ENCODE data around the gene PLK1.
"Not testable (repeated sequence)": the region's sequence is repeated elsewhere in the genome, so short reads cannot be mapped to it uniquely, and the experiment has no call there.

The PLK1 gene

GRCh38 chr16:23678430-23679273 lies at the start of gene PLK1:
Gene PLK1 (plus strand): TSS chr16:23678889. CDS start chr16:23678933, 44 bp downstream.
- peaks cover 14% of the 10 kb centered on the region for H3K4me1 ChIP-seq (ENCODE audit: control insufficient read depth, insufficient read depth, low read length)
- peaks cover 55% of the 10 kb centered on the region for H3K36me3 ChIP-seq (ENCODE audit: control insufficient read depth, insufficient read depth, low read length)
- H3K27ac ChIP-seq (ENCODE audit: low read depth, low read length): peak within 1 kb of the TSS; percentile 90

GRCh38 chr16:23629516-23629915 lies 49.2 kb upstream of the PLK1 start:
- Histone ChIP-seq H3K4me1 (ENCODE audit: control insufficient read depth, insufficient read depth, low read length) (no peaks in the 10 kb centered on the region), H3K9me3 (ENCODE audit: control insufficient read depth, insufficient read depth, low read depth, low read length) (no peaks in the 10 kb centered on the region), H3K27ac (ENCODE audit: low read depth, low read length) (no peak overlapping the region), H3K36me3 (ENCODE audit: control insufficient read depth, insufficient read depth, low read length) (peaks cover 76% of the 10 kb centered on the region), H3K9ac (ENCODE audit: low read length) (no peak overlapping the region), H3K4me3 (ENCODE audit: low read depth, low read length) (no peak overlapping the region), H3K27me3 (ENCODE audit: control insufficient read depth, insufficient read depth, low read length) (no peaks in the 10 kb centered on the region)

More at GRCh38 chr16:23678430-23679273, at the start of gene PLK1:
- H3K4me3 ChIP-seq (ENCODE audit: low read depth, low read length): peak within 1 kb of the TSS; percentile 99
- peak within 1 kb of the TSS; percentile 98 for H3K9ac ChIP-seq (ENCODE audit: low read length)
- H3K27me3 ChIP-seq (ENCODE audit: control insufficient read depth, insufficient read depth, low read length): no peaks in the 10 kb centered on the region
- H3K9me3 ChIP-seq (ENCODE audit: control insufficient read depth, insufficient read depth, low read depth, low read length): no peaks in the 10 kb centered on the region

GRCh38 chr16:23631874-23632273 lies 46.8 kb upstream of the PLK1 start:
- not testable (repeated sequence) for H3K27ac ChIP-seq (ENCODE audit: low read depth, low read length); H3K9me3 ChIP-seq (ENCODE audit: control insufficient read depth, insufficient read depth, low read depth, low read length); H3K4me3 ChIP-seq (ENCODE audit: low read depth, low read length); H3K27me3 ChIP-seq (ENCODE audit: control insufficient read depth, insufficient read depth, low read length); H3K9ac ChIP-seq (ENCODE audit: low read length); H3K4me1 ChIP-seq (ENCODE audit: control insufficient read depth, insufficient read depth, low read length)
- peaks cover 81% of the 10 kb centered on the region for H3K36me3 ChIP-seq (ENCODE audit: control insufficient read depth, insufficient read depth, low read length)

GRCh38 chr16:23634461-23635036 lies 44.1 kb upstream of the PLK1 start:
- Histone ChIP-seq H3K36me3 (ENCODE audit: control insufficient read depth, insufficient read depth, low read length) (peaks cover 81% of the 10 kb centered on the region), H3K9me3 (ENCODE audit: control insufficient read depth, insufficient read depth, low read depth, low read length) (no peaks in the 10 kb centered on the region), H3K9ac (ENCODE audit: low read length) (no peak overlapping the region), H3K27me3 (ENCODE audit: control insufficient read depth, insufficient read depth, low read length) (no peaks in the 10 kb centered on the region), H3K4me1 (ENCODE audit: control insufficient read depth, insufficient read depth, low read length) (peaks cover under 1% of the 10 kb centered on the region; the same call in 1 of the 2 replicates), H3K4me3 (ENCODE audit: low read depth, low read length) (no peak overlapping the region), H3K27ac (ENCODE audit: low read depth, low read length) (no peak overlapping the region)

GRCh38 chr16:23635958-23636357 lies 42.7 kb upstream of the PLK1 start:
- no peaks in the 10 kb centered on the region for H3K9me3 ChIP-seq (ENCODE audit: control insufficient read depth, insufficient read depth, low read depth, low read length)
- H3K27me3 ChIP-seq (ENCODE audit: control insufficient read depth, insufficient read depth, low read length): no peaks in the 10 kb centered on the region
- H3K4me1 ChIP-seq (ENCODE audit: control insufficient read depth, insufficient read depth, low read length): peaks cover 8% of the 10 kb centered on the region
- H3K27ac ChIP-seq (ENCODE audit: low read depth, low read length): no peak overlapping the region
- H3K9ac ChIP-seq (ENCODE audit: low read length): no peak overlapping the region
- no peak overlapping the region for H3K4me3 ChIP-seq (ENCODE audit: low read depth, low read length)
- H3K36me3 ChIP-seq (ENCODE audit: control insufficient read depth, insufficient read depth, low read length): peaks cover 69% of the 10 kb centered on the region

- Histone ChIP-seq H3K4me1 (ENCODE audit: control insufficient read depth, insufficient read depth, low read length) (peaks cover 16% of the 10 kb centered on the region), H3K4me3 (ENCODE audit: low read depth, low read length) (peak overlapping the region; percentile 100), H3K9me3 (ENCODE audit: control insufficient read depth, insufficient read depth, low read depth, low read length) (no peaks in the 10 kb centered on the region), H3K9ac (ENCODE audit: low read length) (peak overlapping the region; percentile 99), H3K27ac (ENCODE audit: low read depth, low read length) (peak overlapping the region; percentile 97), H3K36me3 (ENCODE audit: control insufficient read depth, insufficient read depth, low read length) (peaks cover 55% of the 10 kb centered on the region), H3K27me3 (ENCODE audit: control insufficient read depth, insufficient read depth, low read length) (no peaks in the 10 kb centered on the region)
These were observed 38.1 kb upstream of the PLK1 start for GRCh38 chr16:23640615-23640930.

- Histone ChIP-seq H3K4me3 (ENCODE audit: low read depth, low read length) (peak within 1 kb of the TSS; percentile 100), H3K9me3 (ENCODE audit: control insufficient read depth, insufficient read depth, low read depth, low read length) (no peaks in the 10 kb centered on the region), H3K27ac (ENCODE audit: low read depth, low read length) (peak within 1 kb of the TSS; percentile 97), H3K9ac (ENCODE audit: low read length) (peak within 1 kb of the TSS; percentile 99), H3K27me3 (ENCODE audit: control insufficient read depth, insufficient read depth, low read length) (no peaks in the 10 kb centered on the region), H3K36me3 (ENCODE audit: control insufficient read depth, insufficient read depth, low read length) (peaks cover 55% of the 10 kb centered on the region), H3K4me1 (ENCODE audit: control insufficient read depth, insufficient read depth, low read length) (peaks cover 16% of the 10 kb centered on the region)
These were observed 37.5 kb upstream of the PLK1 start, which contains the start of the genes DCTN5 and PALB2 for GRCh38 chr16:23640931-23641765. Gene DCTN5 (plus strand): TSS chr16:23641466. CDS start chr16:23641543, 77 bp downstream. Gene PALB2 (minus strand): TSS chr16:23641310. CDS start chr16:23641157, 153 bp downstream.

GRCh38 chr16:23642246-23642774 lies 36.4 kb upstream of the PLK1 start:
- peaks cover 16% of the 10 kb centered on the region for H3K4me1 ChIP-seq (ENCODE audit: control insufficient read depth, insufficient read depth, low read length)
- no peaks in the 10 kb centered on the region for H3K9me3 ChIP-seq (ENCODE audit: control insufficient read depth, insufficient read depth, low read depth, low read length)
- no peak overlapping the region for H3K27ac ChIP-seq (ENCODE audit: low read depth, low read length)
- H3K9ac ChIP-seq (ENCODE audit: low read length): peak overlapping the region; percentile 99
- peaks cover 50% of the 10 kb centered on the region for H3K36me3 ChIP-seq (ENCODE audit: control insufficient read depth, insufficient read depth, low read length)
- H3K27me3 ChIP-seq (ENCODE audit: control insufficient read depth, insufficient read depth, low read length): no peaks in the 10 kb centered on the region
- H3K4me3 ChIP-seq (ENCODE audit: low read depth, low read length): peak overlapping the region; percentile 100

GRCh38 chr16:23650674-23651416 lies 27.8 kb upstream of the PLK1 start:
- Histone ChIP-seq H3K27me3 (ENCODE audit: control insufficient read depth, insufficient read depth, low read length) (no peaks in the 10 kb centered on the region), H3K4me3 (ENCODE audit: low read depth, low read length) (no peak overlapping the region), H3K9me3 (ENCODE audit: control insufficient read depth, insufficient read depth, low read depth, low read length) (no peaks in the 10 kb centered on the region), H3K27ac (ENCODE audit: low read depth, low read length) (no peak overlapping the region), H3K4me1 (ENCODE audit: control insufficient read depth, insufficient read depth, low read length) (no peaks in the 10 kb centered on the region), H3K36me3 (ENCODE audit: control insufficient read depth, insufficient read depth, low read length) (peaks cover 42% of the 10 kb centered on the region), H3K9ac (ENCODE audit: low read length) (no peak overlapping the region)

- no peak overlapping the region for H3K27ac ChIP-seq (ENCODE audit: low read depth, low read length)
- H3K4me1 ChIP-seq (ENCODE audit: control insufficient read depth, insufficient read depth, low read length): no peaks in the 10 kb centered on the region
- no peak overlapping the region for H3K4me3 ChIP-seq (ENCODE audit: low read depth, low read length)
- H3K36me3 ChIP-seq (ENCODE audit: control insufficient read depth, insufficient read depth, low read length): peaks cover 38% of the 10 kb centered on the region
- H3K9me3 ChIP-seq (ENCODE audit: control insufficient read depth, insufficient read depth, low read depth, low read length): no peaks in the 10 kb centered on the region
- H3K27me3 ChIP-seq (ENCODE audit: control insufficient read depth, insufficient read depth, low read length): no peaks in the 10 kb centered on the region
- no peak overlapping the region for H3K9ac ChIP-seq (ENCODE audit: low read length)
These were observed 26.7 kb upstream of the PLK1 start for GRCh38 chr16:23651943-23652468.
